Breast epithelium (tissue), 3 donors: ENCODE data around the gene OR6N2.

Experiments used
- CTCF ChIP-seq, 3 donors: fragments of 450-650 bp; IDR thresholded peaks; one replicate each; pipeline ENCODE4 v1.5.1; 2016 to 2017; ENCODE audit warnings: antibody characterized with exemption in 3 of 3, mild to moderate bottlenecking in 3 of 3, moderate library complexity in 3 of 3
- POLR2A ChIP-seq: fragments of 450-650 bp; IDR thresholded peaks from one replicate; pipeline ENCODE4 v1.6.1; 2016; ENCODE audit warnings: antibody characterized with exemption, mild to moderate bottlenecking, moderate library complexity
- POLR2AphosphoS5 ChIP-seq, 3 donors: sonication (generic); formaldehyde crosslinking; IDR thresholded peaks; one replicate each; pipeline ENCODE4 v1.6.1; 2017; ENCODE audit warnings: antibody characterized with exemption in 3 of 3

- no peak for TF ChIP-seq CTCF (IDR thresholded peaks at IDR 0.05)
- TF ChIP-seq POLR2A, result no peak
- no peak for TF ChIP-seq POLR2AphosphoS5 (IDR thresholded peaks at IDR 0.05)
Measured at GRCh38 chr1:158794247-158794646, 13.2 kb upstream of the OR6N2 start.
